NCI-H1694 (cell line): ENCODE measurements around the gene FAM135A.
"Not testable (repeated sequence)": the region's sequence is repeated elsewhere in the genome, so short reads cannot be mapped to it uniquely, and the experiment has no call there.

Source experiments
- DNase-seq: peaks from one replicate; lab custom pipeline; 2025; lab: John Stamatoyannopoulos, UW

FAM135A gene

DNA sequence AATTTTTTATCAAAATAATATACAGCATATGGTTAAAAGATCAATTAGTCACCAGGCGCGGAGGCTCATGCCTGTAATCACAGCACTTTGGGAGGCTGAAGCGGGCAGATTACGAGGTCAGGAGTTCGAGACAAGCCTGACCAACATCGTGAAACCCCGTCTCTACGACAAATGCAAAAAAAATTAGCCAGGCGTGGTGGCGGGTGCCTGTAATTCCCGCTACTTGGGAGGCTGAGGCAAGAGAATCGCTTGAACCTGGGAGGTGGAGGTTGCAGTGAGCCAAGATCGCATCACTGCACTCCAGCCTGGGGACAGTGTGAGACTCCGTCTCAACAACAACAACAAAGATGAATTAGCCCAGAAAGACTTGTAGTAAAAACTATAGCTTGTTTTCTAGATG is 46.4 kb downstream of the FAM135A start:
- DNase-seq: not testable (repeated sequence)

DNA sequence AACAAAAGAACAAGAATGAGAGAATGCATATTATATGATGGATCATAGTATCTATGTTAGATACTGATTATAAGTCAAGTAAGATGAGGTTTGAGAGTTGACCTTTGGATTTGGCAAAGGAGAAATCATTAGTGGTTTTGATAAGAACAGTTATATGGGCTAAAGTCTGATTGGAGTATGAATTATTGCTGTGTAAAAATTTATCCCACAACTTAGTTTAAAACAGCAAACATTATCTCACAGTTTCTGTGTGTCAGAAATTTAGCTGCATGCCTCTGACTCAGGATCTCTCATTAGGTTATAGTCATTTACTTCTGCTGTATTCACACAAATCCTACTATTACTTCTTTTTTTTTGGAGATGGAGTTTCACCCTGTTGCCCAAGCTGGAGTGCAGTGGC is 56.7 kb downstream of the FAM135A start:
- DNase-seq: no peak

DNA sequence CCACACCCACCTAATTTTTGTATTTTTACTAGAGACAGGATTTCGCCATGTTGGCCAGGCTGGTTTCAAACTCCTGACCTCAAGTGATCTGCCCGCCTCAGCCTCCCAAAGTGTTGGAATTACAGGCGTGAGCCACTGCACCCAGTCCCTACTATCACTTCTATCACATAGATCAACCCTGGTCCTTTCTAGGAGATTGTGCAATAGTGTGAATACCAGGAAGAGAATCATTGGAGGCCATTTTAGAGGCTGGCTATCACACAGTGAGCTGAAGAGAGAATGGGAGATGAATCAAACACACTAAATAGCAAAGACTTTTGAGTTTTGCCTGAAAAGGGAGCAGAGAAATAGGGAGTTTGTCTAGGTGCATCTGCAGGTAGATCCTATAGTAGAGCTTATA is 57.2 kb downstream of the FAM135A start:
- DNase-seq: not testable (repeated sequence)

DNA sequence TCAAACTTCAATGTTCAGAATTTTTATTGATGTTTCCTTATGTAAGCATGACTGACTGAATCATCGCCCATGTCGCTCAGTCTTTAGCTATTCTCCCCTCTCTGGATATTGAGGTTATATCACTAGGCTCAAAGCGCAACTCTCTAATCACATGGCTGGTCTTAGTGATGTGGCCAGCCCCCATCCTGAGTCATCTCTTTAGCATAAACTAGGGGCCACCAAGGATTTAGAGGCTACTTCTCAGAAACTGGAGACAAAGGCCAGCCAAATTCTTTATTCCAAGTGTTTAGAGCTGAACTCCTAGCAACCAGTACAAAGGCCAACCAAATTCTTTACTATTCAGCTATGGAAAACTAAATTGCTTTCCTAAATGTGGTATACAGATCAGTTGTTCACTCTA is 61.4 kb downstream of the FAM135A start:
- no peak for DNase-seq

DNA sequence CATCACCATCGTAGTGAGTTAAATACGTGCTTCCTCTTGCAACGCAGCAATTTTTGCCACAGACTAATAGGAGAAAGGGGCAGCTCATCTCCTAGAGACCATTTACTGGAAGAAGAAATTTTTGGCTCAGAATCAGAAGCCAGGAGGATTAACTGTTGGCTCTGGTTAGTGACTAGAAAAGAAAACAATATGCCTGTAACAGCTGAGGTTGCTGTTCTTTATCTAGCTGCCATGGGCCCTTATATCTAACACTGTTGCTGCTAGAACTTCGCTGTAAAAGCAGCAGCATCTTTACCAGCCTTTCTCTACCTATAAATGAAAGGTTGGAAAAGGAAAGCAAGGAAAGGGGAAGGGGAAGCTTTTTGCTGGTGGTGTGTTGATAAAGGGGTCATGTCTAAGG is 65.9 kb downstream of the FAM135A start:
- DNase-seq: peak; percentile 4

DNA sequence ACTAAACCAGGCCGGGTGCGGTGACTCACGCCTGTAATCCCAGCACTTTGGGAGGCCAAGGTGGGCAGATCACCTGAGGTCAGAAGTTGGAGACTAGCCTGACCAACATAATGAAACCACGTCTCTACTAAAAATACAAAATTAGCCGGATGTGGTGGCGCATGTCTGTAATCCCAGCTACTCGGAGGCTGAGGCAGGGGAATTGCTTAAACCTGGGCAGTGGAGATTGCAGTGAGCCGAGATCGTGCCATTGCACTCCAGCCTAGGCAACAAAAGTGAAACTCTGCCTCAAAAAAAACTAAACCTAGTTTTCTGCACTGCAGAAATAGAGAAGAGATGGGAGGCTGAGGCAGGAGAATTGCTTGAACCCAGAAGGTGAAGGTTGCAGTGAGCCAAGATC is 73.3 kb downstream of the FAM135A start:
- not testable (repeated sequence) for DNase-seq

DNA sequence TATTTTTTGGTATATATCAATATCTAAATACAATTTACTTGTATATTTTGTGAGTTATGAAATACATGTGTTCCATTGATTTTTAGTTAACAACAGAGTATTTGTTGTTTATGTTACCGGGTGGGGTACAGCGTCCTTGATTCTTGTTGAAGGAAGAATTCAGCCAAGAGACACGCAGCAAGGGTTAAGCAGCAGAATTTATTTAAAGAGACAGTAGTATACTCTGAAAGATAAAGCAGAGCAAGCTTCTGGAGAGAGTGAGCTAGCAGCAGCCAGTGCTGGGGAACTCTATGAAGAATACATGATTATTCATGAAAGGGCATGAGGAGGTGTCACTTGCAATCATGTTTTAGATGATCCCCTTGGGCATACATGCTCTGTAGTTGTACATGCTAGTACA is 76.1 kb downstream of the FAM135A start:
- DNase-seq: no peak

DNA sequence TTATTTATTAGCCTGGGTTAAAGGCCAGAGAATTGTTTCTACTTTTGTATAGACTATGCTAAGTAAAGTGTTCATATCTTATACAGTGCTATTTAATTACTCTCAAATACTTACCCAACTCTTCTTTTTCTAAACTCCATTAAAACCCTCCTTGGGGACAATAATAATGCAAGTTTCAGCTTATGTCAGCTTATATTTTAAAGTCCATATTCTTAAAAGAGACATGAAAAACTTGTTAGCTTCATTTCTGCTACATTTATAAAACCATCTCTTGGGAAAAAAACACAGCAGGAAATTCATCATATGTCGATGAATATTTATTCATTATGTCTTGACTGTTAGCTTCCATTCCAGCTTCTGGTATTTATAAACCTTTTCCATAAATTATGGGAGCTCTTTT is 81.5 kb downstream of the FAM135A start:
- DNase-seq: no peak

DNA sequence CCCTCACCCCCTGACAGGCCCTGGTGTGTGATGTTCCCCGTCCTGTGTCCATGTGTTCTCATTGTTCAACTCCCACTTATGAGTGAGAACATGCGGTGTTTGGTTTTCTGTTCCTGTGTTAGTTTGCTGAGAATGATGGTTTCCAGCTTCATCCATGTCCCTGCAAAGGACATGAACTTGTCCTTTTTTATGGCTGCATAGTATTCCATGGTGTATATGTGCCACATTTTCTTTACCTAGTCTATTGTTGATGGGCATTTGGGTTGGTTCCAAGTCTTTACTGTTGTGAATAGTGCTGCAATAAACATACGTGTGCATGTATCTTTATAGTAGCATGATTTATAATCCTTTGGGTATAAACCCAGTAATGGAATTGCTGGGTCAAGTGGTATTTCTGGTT is 82.5 kb downstream of the FAM135A start:
- not testable (repeated sequence) for DNase-seq

DNA sequence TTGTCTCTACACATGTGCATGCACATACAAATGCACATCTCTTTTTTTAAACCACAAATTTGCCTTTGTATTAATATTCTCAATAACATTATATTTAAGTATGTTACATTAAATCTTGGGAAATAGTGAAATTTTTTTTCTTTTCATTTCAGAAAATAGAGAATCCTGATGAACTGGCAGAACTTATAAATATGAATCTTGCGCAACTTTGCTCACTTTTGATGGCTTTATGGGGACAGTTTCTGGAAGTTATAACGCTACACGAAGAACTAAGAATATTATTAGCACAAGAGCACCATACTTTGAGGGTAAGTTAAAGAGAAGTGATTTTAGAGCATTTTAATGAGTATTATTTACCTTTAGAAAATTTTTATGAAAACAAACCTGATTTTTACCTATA is 89.2 kb downstream of the FAM135A start:
- DNase-seq: no peak

DNA sequence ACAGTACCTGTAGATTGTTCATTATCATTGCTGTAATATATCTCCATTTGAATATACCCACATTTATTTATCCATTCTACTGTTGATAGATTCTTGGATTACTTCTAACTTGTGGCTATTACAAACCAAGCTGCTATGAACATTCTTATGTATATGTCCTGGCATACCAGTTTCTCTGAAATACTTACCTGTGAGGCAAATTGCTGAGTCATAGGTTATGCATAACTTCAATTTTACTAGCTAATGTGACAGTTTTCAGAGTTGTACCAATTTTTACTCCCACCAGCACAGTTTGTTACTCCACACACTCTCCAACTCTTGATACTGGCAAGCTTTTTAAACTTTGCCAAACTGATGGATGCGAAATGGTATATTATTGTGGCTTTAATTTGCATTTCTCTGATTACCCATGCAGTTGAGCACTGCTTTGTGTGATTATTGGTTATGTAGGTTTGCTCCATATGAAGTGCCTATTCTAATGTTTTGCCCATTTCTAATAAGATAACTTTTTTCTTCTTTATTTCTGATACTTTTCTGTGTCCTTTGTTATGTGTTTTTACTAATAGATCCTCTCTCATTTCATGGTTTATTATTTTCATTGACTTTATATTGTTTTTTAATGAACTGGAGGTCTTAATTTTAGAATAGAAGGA is 90.6 kb downstream of the FAM135A start:
- no peak for DNase-seq

DNA sequence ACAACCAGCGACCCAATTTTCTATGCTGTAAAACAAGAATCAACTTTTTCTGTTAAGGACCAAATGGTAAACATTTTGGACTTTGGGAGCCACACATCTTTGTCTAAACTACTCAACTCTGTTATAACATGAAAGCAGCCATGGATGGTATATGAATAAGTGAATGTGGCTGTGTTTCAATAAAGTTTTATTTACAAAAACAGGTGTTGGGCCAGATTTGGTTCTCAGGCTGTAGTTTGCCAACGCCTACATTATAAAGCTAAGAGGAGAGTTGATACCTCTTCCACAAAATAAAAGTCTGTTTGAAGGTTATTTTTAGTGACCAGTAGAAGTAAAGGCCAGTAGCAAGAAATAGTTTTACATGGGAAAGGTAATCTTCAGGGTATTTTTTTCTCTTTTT is 93.0 kb downstream of the FAM135A start:
- DNase-seq: no peak

DNA sequence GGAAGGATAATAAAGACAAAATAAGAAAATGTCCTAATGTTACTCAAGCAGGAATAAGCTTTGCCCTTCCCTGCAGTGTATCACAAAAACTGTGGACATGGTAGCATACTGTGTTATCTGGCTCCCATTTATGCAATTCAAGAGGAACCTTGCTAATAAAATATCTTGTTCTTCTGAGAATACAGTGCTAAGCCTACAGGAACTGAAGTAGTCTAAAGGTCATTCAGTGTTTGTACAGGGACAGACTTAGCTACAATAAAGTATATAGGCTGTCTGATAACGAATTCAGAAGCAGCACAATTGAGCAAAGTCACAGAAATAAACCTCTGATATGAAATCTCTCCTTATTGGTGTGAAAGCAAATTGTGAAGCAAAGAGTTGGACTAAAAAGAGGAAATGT is 93.9 kb downstream of the FAM135A start:
- DNase-seq: no peak

DNA sequence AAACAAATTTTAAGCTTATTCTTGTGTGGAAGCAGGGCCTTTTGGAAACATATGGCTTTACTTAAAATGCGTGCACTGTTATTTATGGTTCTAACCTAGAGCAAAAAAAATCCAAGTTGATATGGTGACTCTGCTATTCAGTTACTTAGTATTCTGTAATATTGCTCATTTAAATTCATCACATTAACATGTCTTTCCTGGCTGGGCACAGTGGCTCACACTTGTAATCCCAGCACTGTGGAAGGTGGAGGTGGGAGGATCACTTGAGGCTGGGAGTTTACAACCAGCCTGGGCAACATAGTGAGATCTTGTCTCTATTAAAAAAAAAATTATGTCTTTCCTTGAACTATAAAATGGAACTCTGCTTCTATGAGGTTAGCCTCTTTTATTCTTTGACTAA is 95.6 kb downstream of the FAM135A start:
- no peak for DNase-seq

DNA sequence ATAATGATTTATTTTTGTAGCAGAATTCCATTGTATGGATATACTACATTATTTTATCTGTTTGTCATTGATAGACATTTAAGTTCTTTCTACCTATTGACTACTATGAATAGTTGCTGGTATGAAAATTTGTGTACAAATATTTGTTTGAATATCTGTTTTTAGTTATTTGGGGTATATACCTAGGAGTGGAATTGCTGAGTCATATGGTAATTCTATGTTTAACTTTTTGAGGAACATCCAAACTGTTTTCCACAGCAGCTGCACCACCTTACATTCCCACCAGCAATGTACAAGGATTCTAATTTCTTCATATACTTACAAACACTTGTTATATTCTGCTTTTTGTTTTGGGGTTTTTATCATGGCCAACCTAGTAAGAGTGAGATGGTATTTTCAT is 97.3 kb downstream of the FAM135A start:
- DNase-seq: no peak

DNA sequence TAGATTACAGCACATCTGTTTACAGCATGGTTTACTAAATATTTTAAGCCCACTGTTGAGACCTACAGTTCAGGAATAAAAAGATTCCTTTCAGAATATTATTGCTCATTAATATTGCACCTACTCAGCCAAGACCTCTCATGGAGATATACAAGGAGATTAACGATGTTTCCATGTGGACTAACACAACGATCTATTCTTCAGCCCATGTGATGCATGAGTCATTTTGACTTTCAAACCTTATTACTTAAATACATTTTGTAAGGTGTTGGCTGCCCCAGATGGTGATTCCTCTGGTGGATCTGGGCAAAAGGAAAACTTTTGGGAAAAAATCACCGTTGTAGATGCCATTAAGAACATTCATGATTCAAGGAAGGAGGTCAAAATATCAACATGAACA is 105.4 kb downstream of the FAM135A start:
- no peak for DNase-seq

DNA sequence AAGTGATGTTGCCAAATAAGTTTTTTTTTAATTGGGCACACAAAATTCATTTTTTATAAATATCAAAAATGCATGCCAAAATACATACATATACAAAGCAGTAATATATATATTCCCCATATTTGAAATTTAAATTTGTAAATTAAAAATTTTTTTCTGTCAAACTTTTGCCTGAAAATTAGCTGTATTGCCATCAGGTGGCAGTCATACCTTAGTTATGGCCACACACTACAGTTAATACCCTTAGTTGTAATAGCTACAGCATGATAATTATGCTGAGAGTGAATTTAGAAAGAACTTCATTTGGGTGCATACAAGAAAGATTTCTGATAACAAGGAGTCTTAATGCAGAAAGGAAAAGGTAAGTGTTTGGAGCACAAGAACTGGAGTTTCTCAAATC is 107.3 kb downstream of the FAM135A start:
- DNase-seq: peak; percentile 6

DNA sequence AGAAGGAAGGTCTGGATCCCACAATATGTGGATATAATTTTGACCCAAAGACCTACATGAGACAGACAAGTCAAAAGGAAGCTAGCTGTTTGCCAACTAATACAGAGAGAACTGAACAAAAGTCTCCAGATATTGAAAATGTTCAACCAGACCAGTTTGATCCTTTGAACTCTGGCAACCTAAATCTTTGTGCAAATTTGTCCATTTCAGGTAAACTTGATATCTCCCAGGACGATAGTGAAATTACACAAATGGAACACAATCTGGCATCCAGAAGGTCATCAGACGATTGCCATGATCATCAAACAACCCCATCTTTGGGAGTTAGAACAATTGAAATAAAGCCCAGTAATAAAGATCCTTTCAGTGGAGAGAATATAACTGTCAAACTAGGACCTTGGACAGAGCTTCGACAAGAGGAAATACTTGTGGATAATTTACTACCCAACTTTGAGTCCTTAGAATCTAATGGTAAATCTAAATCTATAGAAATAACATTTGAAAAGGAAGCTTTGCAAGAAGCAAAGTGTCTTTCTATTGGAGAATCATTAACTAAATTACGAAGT is 111.5 kb downstream of the FAM135A start:
- no peak for DNase-seq

DNA sequence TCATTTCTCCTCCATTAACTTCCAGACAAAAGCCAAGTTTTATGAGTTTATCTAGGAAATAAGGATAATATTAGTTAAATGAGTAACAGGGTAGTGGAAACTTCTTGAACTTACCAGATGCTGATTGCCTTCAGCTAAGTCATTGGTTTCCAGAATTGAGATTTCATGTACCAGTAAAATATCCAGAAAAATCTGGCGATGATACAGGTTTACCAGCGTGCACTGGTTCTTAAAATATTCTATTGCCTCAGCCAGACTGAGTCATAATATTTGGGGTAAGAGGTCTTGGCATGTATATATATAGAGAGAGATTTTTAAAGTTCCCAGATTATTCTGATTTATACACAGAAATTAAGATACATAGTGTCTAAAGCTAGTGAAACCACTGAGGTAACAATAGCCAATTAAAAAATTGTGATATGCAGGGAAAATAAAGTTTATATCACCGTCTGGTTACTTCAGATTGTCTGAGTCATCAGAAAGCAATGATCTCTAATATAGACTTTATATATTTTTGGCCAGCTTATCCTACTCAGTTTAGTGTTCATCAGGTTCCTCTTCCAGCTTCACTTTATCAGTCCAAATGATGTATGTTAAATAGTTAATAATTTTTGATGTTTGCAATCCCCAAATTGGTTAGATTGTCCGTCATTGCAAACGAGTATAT is 113.9 kb downstream of the FAM135A start:
- no peak for DNase-seq

DNA sequence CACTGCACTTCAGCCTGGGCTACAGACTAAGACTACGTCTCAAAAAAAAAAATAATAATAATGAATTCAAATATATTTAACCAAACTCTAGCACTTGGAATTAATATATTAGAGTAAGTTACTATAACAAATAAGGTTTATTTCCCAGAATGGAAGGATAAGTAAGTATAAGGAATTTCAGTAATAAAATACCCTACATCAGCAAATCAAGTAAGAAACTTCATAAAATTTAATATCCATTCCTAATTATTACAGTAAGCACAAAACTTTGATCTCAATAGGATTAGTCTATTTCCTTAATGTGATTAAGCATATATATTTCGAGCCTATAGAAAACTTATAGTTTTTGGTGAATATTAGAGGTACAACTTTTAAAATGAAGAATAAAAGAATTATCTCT is 116.7 kb downstream of the FAM135A start:
- DNase-seq: no peak

DNA sequence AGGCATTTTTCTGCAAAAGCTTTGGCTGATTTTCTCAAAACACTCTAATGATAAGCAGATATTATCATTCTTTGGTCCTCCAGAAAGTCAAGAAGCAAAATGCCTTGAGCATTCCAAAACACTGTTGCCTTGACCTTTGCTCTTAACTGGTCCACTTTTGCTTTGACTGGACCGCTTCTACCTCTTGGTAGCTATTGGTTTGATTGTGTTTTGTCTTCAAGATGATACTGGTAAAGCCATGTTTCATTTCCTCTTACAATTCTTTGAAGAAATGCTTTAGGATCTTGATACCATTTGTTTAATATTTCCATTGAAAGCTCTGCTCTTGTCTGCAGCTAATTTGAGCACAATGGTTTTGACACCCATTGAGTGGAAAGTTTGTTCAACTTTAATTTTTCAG is 117.8 kb downstream of the FAM135A start:
- DNase-seq: no peak

DNA sequence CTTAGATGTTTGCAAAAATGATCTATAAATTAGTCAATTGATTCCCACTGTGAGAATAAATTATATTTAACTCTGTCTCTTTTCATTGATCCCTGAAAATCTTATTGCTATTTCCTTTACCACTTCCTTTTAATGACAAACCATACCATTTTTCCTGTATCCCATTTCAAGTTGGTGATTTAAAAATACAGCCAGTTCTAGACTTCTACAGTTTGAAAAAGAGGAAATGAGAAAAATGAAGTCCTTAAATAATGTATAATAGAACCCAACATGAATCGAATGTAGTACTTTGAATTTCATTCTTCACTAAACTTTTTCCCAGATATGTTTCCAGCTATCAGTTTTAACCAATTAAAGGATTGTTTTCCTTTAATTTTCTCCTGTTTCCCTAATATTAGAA is 124.0 kb downstream of the FAM135A start:
- DNase-seq: no peak

DNA sequence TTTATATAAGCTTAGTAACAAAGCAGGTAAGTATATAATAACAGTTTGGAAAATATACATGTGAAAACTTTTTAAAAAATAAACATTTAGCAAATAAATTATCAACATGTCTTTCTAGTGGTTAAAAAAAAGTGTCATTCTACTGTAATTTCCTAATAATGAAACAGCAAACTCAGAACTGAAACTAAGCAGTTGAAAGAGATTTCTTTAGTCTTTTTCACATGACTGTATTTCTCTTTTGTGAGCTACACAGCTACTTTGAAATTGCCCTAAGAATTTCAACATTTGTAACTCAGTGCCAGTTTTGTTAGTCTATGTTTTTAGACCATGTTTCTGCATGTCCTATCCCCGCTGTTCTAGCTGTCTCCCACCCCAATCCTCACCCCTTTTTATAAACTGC is 125.1 kb downstream of the FAM135A start:
- DNase-seq: no peak

DNA sequence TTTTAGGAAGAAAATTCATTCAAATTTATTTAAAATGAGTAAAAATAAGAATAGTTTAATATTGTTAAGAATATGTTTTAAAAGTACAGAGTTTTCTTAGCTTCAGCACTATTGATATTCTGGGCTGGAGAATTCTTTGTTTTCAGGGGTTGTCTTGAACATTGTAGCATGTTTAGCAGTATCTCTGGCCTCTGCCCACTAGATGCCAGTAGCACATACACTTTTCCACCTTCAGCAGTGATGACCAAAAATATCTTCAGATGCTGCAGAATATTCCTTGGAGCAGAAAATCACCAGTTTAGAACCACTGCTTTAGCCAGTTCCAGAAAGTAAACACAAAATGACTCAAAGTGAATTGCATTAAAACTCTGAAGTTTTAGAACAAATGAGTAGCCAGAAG is 134.0 kb downstream of the FAM135A start:
- DNase-seq: no peak
